PC-3 (cell line): ENCODE results near the gene GRIK1.

ENCODE experiments used
- CTCF ChIP-seq: fragments of 300-600 bp; sonication (generic); conservative IDR thresholded peaks from 2 replicates; pipeline ENCODE4 v1.5.1; 2017; ENCODE audit warnings: antibody characterized with exemption, low read depth, mild to moderate bottlenecking, low read length
- EZH2 ChIP-seq: fragments of 300-600 bp; sonication (generic); IDR thresholded peaks from one replicate; pipeline ENCODE4 v1.6.1; 2017; ENCODE audit warnings: antibody characterized with exemption, mild to moderate bottlenecking, low read length; ENCODE audit not compliant: unreplicated experiment

GRCh38 chr21:29885491-29885890 is 54.3 kb downstream of the GRIK1 start:
- TF ChIP-seq CTCF (no peak), EZH2 (no peak)
